Upper lobe of left lung (tissue), 4 donors: ENCODE measurements around the gene RGR.

Experiments
- CTCF ChIP-seq, 6 experiments: fragments of 450-650 bp in 4 of 6; fragments of 200-600 bp in 2 of 6; sonication (generic) in 2 of 6; IDR thresholded peaks; one replicate each; pipeline ENCODE4 v1.5.1; 2016 to 2019; ENCODE audit warnings: antibody characterized with exemption in 6 of 6
- POLR2A ChIP-seq, 4 donors: fragments of 450-650 bp; IDR thresholded peaks; one replicate each; pipeline ENCODE4 v1.5.1; 2016 to 2017; ENCODE audit warnings: antibody characterized with exemption in 4 of 4, mild to moderate bottlenecking in 2 of 4
- POLR2AphosphoS5 ChIP-seq, 2 donors: sonication (generic); formaldehyde crosslinking; IDR thresholded peaks; one replicate each; pipeline ENCODE4 v1.5.1; 2017; ENCODE audit warnings: antibody characterized with exemption in 2 of 2

- peak in 2 of 6 experiments; percentile 18 to 34 for TF ChIP-seq CTCF (IDR thresholded peaks at IDR 0.05)
- no peak for TF ChIP-seq POLR2AphosphoS5 (IDR thresholded peaks at IDR 0.05)
- TF ChIP-seq POLR2A (IDR thresholded peaks at IDR 0.05), result no peak
These were observed 30.1 kb upstream of the RGR start for GRCh38 chr10:84214612-84215235.
